ENCODE measurements around the gene EML1.

- TF ChIP-seq PREB (CRISPR knock-in tag; IDR thresholded peaks at IDR 0.05; ENCODE audit: borderline replicate concordance) (no peak), ZNF121 (CRISPR knock-in tag; IDR thresholded peaks at IDR 0.05) (no peak), CTCF (IDR thresholded peaks at IDR 0.05) (no peak), IRF1 (CRISPR knock-in tag; IDR thresholded peaks at IDR 0.05) (no peak), RELA (CRISPR knock-in tag; IDR thresholded peaks at IDR 0.05; ENCODE audit: borderline replicate concordance) (no peak), HMGXB4 (CRISPR knock-in tag; IDR thresholded peaks at IDR 0.05) (no peak), ZNF317 (CRISPR knock-in tag; IDR thresholded peaks at IDR 0.05; ENCODE audit: borderline replicate concordance, low read depth) (no peak), ZNF532 (CRISPR knock-in tag; IDR thresholded peaks at IDR 0.05; ENCODE audit: borderline replicate concordance) (no peak), AR (CRISPR knock-in tag; IDR thresholded peaks at IDR 0.05) (no peak), MAX (CRISPR knock-in tag; IDR thresholded peaks at IDR 0.05) (no peak)
Measured at GRCh38 chr14:99939421-99939820, 146.2 kb downstream of the EML1 start.

Measured in WTC11 (cell line).